IPS-11a (cell line): ENCODE measurements around the gene ADAMTS13.

ENCODE experiments used
- H3K4me3 ChIP-seq: one replicate; pipeline ENCODE4 v1.5.1; 2013; ENCODE audit warnings: low read depth, low read length, control low read depth

The ADAMTS13 gene

DNA sequence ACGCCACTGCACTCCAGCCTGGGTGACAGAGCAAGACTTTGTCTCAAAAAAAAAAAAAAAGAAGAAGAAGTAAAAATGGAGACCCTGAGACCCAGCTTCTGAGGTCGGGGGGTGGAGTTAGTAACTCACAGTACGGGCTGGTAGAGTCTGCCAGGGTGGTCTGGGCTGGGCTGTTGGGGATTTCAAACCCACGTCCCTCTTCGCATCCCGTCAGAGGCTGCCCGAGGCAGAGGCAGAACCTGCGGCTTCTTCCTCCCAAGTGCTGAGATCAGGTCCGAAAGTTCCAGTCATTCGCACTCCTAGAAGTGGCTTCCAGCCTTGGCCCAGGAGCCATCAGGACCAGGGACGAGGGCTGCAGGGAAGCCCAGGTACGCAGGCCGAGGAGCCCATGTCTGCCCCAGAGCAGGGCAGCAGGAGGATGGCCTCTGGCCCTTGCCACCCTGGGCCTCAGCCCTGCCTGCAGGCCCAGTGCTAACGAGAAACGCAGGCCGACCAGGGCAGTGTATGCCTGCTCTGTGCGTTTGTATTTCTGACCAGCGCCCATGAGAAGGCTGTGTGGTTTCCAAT lies 66.6 kb downstream of the ADAMTS13 start:
- H3K4me3 ChIP-seq = no peak overlapping the region

DNA sequence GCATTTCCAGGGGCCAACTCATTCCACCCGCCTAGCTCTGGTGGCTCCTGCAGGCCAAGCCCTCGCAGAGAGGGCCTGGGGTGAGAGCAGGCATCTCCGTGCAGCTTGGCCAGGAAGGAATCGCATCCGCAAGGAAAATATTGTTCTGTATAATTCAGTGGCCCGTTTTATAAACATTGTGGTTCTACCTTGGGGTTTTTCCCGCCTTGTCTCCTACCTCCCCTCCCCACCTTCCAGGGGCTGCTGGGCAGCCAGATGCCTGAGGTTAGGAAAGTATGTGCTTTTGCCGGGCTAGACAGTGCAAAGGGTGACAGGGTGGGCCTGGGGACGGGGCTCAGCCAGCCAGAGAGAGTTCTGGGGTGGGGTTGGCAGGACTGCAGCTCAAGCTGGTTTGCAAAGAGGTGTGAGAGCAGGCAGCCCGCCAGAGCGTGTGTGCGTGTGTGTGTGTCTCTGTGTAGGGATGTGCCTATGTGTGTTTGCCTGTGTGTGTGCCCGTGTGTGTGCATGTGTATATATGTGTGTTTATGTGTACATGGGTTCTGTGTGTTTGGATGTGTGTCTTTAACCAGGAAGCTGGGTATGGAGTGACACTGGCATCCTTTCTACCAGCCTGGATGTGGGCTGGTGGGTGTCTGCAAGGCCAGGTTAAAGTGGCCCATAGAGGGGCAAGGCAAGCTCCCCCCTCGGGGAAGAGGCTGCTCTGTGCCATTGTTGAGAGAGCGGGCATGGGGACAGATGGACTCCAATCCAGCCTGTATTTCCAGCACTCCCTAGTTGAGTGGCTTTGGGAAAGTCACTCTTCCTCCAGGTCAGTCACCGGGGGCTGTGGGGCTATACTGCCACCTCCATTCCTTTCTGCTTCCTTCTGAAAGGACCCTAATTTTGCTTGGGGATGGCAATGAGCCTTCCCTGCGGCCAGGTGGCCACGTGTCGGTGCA lies 67.4 kb downstream of the ADAMTS13 start:
- H3K4me3 ChIP-seq = no peak overlapping the region

DNA sequence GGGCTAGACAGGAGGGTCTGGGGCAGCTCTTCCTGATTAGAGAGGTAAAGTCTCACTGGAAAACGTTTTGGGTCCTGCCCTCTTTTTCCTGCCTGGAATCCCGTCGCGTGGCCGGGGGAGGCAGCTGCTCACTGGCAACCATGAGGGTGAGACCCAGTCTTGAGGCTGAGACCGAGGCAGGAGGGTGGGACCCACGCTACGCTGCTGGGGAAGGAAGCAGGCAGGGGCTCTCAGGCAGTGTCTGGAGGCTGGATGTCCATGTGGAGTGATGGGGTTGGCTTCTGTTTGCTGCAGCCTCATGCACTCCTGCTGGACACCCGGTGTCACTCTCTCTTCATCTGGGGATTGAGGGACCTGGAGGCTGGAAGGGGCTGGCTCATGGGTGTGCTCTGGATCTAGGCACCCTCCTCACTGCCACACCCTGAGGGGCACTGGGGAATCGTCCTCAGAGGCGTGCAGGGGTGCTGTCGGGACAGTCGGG lies 68.1 kb downstream of the ADAMTS13 start:
- no peak overlapping the region for H3K4me3 ChIP-seq

DNA sequence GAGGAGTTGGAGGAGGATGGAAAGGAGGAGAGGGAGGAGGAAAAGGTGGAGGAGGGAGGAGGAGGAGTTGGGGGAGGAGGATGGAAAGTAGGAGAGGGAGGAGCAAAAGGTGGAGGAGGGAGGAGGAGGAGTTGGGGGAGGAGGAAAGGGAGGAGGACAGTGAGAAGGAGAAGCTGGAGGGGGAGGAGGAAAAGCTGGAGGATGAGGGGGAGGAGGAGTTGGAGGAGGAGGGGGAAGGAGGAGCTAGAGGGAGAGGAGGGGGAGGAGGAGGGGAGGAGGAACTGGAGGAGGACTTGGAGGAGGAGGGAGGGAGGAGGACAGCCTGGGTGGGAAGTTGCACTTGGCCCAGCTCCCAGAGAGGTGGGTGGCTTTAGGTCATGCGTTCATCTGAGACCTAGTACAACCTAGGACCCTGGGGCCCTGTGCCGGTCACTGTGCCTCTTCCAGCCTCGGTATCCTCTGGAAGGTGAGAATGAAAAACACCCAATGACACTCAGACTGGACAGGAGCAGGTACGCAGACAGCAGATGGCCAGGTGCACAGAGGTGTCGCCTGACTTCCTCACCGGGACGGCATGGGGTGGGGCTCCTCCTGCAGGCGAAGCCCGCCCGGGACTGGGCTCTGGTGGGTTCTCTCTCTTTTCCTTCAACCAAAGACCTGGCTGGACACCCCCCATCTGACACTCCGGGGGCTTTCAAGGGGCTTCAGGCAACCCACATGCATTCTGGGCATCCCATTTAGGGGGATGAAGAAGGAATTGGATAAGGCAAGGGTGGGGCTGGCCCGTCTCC lies 68.9 kb downstream of the ADAMTS13 start:
- H3K4me3 ChIP-seq = no peak overlapping the region

DNA sequence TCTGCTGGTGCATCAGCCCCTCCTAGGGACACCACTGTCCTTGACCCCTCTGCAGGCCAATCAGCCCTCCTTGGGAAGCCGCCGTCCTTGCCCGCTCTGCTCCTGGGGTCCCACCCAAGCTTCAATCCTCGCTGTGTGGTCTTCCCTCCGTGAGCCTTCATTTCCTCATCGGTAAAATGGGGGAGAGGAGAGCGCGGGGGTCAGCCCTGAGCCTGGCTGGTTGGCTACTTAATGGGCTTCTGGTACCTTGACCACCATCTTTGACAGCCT lies 69.4 kb downstream of the ADAMTS13 start:
- H3K4me3 ChIP-seq = no peak overlapping the region

DNA sequence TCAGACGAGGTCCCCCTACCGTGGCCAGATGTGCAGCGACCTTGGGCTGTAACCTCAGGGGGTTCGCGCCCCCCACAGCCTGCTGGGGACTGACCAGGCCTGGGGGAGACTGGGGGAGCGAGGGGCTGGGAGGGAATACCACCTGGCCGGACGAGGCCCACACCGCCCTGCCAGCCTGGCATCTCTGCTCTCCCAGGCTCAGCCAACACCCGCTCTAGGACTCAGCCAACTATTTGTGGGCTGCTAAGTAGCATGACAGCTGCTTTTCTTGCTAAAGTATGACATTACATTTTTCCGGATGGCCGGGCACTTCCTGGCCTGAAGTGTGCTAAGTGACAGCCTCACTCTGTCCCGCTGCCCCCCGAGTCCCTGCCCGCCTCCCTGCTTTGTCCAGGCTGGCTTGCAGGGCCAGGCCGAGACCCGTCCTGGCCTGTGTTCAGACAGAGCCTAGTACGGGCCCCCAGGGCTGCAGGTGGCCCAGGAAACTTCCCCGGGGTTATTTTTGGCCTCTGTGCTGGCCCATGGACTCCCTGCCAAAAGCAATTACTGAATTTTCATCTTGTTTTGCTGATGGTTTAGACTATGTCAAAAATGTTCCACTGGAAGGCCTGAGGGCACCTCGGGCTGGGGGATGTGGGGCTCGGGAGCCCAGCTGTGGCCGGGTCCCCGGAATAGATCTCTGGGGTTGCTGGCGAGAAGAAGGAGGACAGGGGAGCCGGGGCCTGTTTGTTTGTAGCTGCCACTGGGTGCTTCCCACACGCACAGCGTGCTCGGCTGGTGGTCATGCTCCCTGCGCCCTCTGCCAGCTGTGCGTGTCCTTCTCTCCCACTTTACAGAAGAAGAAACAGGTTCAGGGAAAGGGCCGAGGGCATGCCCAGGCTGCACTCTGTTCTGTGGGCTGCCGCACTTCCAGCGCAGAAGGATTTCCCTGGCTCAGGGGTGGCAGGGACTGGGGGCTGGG lies 70.2 kb downstream of the ADAMTS13 start:
- no peak overlapping the region for H3K4me3 ChIP-seq

DNA sequence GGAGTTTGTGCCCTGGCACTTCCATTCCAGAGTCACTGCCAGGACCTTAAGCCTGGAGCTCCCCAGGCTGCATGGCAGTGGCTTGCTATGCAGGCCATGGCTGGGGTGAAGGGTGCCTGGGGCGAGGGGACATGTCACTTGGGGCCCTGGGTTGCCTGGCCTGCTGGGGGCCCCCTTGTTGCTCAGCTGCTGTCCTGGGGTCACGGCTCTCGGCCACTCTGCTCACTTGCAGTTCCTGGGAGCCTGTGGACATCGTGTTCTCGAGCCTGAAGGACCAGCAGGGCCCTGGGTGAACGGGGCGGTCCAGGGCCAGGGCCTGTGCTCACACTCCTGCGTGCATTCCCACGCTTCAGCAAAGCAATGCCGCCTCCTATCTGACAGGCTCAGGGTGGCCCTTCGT lies 71.3 kb downstream of the ADAMTS13 start:
- no peak overlapping the region for H3K4me3 ChIP-seq

DNA sequence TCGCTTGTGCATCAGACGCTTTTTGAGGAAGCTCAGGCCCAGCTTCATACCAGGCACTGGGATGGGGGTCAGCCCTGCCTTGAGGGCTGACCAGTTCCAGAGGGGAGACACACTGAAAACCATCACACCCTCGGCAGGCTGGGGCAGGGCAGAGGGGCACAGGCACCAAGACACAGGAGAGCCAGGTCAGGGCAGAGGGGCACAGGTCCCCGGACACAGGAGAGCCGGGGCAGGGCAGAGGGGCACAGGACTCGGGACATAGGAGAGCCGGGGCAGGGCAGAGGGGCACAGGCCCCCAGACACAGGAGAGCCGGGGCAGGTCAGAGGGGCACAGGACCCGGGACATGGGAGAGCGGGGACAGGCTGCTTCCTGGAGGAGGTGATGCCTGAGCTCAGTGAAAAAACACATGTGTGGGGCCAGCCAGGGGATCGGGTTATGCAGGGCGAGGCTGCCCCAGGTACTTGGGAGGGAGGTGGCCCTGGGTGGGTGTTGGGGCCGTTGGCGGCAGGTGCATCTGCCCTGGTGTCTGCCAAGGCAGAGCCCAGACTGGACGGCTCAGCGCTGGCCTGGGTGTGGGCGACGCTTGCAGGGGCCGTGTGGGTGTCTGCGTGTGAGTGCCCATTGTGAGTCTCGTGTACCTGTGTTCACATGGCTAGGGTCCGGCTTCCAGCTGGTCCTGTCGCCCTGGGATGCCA lies 71.8 kb downstream of the ADAMTS13 start:
- H3K4me3 ChIP-seq = no peak overlapping the region

DNA sequence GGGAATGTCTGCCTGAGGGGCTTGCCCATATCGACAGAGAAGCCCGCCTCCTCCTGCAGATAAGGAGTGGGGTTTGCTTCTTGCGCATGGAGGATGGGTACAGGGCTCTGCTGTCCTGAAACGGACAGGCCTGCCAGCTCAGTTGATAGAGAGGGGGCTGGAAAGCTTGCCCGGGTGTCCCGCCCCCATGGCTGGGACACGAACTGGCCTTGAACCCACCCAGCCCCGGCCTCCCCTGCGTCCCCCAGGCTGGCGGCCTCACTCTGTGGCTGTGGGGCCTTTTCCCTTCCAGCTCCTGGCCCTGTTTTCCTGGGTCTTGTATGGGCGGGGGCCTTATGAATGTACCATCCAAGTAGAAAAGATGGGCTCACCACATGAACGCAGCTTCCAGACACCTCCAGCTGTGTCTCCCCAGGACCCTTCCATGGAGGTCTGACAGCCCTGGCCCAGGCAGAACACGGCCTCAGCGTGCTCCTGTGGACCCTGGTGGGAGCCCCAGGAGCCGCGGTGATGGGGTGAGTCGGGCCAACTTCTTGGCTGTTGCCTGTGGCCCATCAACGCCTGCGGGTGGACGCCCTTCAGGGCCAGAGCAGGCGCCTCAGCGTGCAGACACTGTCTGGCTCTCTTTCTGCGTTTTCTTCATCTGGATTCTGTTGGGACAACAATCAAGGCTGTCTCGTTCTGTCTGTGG lies 72.6 kb downstream of the ADAMTS13 start:
- no peak overlapping the region for H3K4me3 ChIP-seq

DNA sequence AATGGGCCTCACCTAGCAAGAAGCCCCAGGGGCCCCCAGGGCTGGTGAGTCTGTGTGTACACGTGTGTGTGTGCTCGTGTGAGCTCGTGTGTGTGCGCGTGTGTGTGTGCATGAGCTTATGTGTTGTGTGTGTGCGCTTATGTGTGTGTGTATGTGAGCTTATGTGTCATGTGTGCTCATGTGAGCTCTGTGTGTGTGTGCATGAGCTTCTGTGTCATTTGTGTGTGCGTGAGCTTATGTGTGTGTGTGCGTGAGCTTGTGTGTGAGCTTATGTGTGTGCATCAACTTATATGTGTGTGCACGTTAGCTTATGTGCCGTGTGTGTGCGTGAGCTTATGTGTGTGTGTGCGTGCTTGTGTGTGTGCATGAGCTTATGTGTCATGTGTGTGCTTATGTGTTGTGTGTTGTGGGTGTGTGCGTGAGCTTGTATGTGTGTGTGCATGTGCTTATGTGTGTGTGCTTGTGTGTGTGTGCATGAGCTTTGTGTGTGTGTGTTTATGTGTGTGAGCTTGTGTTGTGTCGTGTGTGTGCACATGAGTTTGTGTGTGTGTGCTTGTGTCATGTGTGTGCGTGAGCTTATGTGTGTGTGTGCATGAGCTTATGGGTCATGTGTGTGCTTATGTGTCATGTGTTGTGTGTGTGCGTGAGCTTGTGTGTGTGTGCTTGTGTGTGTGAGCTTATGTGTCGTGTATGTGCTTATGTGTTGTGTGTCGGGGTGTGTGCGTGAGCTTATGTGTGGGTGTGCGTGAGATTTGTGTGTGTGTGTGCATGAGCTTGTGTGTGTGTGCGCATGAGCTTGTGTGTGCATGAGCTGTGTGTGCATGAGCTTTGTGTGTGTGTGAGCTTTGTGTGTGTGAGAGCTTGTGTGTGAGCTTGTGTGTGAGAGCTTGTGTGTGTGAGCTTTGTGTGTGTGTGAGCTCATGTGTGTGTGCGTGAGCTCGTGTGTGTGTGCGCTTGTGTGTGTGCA lies 73.4 kb downstream of the ADAMTS13 start:
- H3K4me3 ChIP-seq = no peak overlapping the region

DNA sequence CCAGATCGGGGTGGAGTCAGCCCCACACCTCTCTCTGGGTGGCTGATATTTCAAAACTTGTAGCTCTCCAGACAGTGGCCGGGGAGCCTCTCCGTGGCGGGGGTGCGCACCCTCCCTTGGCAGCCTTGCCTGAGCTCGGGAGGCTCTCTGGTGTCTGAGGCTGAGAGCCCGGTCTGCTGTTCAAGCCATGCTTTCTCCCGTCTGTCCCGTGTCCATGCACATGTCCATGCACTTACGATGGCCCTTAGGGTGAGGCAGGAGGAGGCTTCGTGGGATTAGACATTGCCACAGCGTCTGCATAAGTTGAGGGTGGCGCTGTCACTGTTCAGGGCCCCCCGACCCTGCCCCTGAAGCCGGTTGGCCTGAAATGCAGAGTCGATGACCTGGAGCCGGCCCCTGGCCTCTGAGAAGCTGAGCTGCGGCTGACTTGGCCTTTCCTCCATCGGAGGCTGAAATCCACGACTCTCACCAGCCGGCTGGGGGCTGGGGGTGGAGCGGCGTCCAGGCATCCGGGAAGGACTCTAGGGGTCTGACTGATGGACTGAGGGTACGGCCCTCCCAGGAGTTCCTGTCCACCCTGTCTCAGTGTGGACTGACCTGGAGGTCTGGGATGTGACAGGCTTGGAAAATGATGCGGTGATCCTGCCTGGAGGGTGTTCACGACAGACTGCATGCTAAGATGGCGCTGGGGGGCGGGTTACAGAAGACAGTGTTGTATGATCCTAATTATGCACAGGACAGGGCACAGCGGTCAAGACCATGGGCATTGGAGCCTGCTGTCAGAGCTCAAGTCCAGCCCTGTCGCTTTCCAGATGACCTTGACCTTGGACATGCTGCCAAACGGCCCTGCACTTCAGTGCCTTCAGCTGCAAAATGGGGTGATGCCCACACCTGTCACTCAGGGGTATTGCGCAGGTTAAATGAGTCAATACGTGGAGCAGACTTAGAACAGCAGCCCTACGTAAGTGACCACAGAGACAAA lies 75.0 kb downstream of the ADAMTS13 start:
- H3K4me3 ChIP-seq = no peak overlapping the region

DNA sequence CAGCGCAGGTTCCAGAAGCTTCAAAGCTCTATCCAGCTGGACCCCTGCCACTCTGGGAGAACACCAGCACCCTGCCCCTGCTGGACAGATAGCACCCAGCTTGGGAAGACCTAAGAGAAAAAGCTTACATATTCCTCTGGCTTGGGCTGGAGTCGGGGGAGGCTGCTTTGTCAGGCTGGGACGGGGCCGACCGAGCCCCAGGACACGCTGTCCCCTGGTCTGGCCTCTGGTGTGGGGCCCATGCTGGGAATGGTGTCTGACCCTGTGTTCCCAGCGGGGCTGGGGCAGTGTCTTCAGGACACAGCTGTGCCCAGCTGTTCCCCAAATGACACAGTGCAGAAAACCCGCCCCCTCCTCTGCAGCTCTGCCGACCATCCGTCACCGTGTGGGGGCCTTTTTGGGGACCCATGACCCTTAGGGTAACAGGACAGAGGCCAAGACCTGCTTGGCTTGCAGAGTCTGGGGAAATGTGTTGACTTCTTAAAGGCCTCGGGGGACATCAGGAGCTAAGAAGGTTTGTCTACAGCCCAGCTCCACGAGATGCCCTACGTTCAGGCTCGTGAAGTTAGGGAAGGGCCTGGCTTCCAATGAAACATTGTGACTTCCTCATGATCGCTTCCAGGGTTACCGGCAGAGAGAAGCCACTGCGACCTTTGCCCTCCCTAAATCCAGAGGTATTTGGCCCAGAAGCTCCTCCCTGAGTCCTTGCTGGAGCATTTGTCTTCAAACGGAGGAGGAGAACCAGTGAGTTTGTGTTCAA lies 77.1 kb downstream of the ADAMTS13 start:
- no peak overlapping the region for H3K4me3 ChIP-seq

DNA sequence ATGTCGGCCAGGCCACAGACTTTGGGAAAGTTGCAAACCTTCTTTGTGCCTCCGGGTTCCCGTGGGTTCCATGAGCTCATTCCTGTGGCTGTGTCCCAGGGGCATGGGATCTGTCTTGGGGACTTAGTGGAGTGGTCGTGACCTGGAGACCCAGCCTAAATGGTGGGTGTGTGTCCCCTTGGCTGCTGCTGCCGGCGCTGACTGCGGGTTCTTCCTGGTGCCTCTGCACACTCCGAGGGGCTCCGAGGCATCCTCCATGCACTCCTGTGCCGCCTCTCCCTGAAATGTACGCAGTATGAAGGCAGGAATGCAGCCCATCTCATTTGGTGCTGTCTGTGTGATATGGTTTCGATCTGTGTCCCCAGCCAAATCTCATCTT lies 77.7 kb downstream of the ADAMTS13 start:
- H3K4me3 ChIP-seq = no peak overlapping the region

DNA sequence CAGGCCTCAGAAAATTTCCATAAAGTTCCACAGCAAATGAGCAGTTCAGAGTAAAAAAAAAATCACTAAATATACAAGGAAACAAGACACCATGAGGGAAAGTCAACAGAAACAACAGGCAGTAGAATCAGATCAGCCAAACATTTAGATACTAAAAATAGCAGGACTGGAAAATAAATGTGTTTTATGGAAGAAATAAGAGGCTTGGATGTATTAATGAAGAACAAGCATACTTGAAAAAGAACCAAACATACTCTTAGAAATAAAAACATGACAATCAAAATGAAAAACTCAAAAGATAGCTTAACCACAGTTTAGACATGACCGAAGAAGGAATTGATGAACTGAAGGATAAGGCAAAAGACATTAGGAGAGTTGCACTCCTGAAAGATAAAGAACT lies 79.9 kb downstream of the ADAMTS13 start:
- H3K4me3 ChIP-seq = no peak overlapping the region

DNA sequence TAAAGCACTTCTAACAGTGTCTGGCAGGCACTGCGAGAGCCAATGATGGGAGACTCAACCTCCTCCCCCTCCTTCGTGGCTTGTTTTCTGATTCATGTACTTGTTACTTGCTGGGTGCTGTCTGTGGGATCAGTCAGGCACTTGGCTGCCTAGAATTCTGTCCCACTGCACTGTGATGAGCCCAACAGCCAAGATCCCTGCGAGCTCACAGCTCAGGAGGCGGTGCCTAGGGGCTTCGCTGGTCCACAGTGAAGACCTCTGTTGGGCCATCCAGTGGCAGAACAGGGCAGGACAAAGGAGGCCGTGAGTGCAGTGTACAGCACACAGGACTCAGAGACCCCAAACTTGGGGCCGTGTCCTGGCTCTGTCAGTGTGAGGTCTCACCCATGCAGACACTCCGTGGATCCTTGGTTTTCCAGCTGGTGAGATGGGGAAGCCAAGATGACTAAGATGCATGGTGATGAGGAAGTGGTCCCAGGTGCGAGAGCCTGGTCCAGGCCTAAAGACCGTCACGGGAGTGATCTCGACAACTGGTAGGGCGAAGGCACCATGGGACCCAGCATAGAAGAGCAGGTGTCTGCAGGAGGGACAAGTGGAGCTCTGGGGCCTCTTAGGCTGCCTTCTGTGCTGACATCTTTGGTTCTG lies 83.1 kb downstream of the ADAMTS13 start:
- H3K4me3 ChIP-seq = no peak overlapping the region
